GM21619 (cell line): ENCODE measurements around the gene RGR.
"Not testable (repeated sequence)": the region's sequence is repeated elsewhere in the genome, so short reads cannot be mapped to it uniquely, and the experiment has no call there.

Experiments
- ATAC-seq: cut with Tn5 transposase; IDR thresholded peaks from one replicate; pipeline ENCODE4 v1.9.1; 2021; ENCODE audit not compliant: unreplicated experiment

The RGR gene

GRCh38 chr10:84256510-84257342 lies 11.9 kb downstream of the RGR start:
- no peak for ATAC-seq

GRCh38 chr10:84257343-84258020 lies 12.6 kb downstream of the RGR start:
- ATAC-seq: no peak

- no peak for ATAC-seq
These were observed 13.3 kb downstream of the RGR start for GRCh38 chr10:84258034-84258695.

DNA sequence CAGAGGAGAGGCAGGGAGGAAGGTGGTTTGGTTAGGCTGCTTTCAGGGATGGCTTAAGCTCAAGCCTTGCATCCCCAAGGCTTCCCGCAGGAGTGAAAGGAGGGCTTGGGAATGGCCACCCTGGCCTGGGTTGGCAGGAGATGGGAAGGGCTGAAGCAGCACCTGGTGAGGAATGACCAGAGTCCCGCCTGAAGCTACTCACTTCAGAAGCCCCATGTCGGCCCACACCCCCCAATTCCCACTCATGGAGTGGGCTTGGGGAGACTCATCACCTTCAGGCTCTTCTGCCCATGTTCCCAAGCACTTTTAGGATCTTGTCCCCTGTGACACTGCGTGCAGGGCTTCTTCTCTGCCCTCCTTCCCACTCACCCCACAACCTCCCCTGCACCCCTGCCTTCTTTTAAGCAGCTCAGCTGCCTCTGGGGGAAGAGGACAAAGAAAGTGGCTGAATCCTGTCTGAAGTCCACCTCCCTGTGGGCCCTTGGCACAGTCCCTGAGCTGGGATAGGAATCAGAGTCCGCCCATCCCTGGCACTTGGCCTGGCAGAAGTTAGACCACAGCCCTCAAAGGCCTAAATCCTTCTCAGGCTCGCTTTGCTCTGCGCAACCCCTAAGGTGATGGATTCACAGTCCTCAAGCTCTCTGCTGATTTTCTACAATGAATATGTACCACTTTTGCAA lies 16.5 kb downstream of the RGR start:
- no peak for ATAC-seq

DNA sequence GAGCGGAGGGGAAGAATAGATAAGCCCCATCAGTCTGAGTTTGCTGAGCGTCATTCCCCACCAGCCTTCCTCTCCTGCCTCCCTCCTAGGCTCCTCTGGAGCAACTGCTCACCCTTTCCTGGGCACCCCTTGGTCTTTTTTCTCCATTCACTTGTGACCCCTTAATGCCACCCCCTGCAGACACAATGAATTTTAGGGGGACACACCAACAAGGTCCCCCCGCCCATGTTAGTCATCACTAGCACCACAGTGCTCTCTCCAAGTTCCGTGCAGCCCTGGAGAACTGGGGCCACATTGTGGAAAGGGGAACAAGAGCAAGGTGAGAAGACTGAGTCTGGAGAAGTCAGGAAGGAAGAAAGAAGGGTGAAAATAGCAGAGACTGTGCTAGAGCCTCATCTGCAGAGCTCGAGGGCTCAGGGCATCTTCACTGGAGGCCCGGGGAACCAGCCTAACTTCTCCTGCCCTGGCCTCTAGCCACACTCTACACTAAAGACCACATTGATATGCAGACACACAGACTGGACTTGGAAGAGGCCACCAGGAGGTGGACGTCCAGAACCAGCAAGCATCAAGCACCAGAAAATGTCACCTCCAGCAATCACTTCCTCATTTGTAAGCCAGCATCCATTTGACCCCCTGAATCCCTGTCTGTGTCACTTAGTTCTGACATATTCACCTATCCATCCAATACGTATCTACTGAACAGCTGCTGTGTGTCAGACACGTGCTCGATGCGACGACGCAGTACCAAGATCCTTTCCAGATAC lies 17.5 kb downstream of the RGR start:
- ATAC-seq: no peak

DNA sequence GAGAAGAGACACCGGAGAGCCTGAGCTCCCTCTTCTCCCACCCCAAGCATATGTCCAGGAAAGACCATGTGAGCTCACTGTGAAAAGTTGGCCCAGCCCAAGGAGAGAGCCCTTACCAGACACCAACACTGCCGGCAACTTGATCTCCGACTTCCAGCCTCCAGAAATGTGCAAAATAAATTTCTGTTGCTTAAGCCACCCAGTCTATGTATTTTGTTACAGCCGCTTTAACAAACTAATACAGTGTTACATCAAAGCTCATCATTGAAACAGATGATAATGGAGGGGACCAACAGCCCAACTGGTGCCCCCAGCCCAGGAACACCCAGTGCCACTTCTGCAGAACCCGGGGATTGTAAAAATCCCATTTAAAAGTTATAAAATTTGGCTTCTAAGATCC lies 18.9 kb downstream of the RGR start:
- ATAC-seq: no peak

- ATAC-seq: peak; percentile 94
These were observed 19.8 kb downstream of the RGR start for GRCh38 chr10:84264611-84265141.

DNA sequence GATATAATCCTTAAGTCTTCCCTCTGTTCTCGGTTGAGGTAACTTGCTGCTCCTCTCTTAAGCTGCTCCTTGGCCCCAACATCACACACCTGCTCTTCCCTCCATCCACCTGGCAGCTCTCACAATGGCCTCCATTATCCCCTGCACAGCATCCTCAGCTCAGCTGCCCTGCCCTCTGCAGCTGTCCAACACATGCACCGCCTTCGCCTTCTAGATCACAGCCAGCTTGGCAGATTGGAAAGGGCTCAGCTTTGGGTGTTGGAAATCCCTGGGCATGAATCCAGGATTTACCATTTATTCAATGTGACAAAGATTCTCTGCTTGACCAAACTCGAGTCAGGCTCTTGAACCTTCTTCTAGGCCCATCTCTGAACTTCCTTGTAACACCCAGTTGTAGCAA lies 20.6 kb downstream of the RGR start:
- ATAC-seq: no peak

DNA sequence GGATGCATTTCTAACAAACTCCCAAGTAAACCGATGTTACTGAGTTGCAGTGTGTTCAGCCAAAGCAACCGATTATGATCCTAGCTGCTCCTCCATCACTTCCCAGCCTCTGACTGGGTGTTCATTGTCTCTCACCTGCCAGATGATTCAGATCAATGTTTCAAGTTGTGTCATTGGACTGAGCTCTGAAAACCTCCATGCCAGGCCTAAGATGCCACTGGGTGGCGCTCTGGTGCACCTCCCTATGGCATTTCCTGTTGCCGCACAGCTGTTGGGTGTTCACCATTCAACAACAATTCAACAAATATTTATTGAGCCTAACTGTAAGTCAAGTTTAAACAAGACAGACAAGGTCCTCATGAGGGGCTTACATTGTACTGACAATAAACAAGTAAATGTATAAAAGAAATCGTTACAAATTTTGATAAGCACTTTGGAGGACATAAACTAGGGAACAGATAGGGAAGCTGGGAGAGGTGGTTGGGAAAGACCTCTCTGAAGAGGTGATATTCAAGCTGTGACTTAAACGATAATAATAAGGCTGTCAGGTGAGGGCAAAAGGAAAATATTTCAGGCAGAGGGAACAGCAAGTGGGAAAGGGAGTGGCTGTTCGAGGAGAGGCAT lies 22.8 kb downstream of the RGR start:
- peak; percentile 58 for ATAC-seq

GRCh38 chr10:84269162-84269561 lies 24.3 kb downstream of the RGR start:
- ATAC-seq: no peak

GRCh38 chr10:84269773-84270172 lies 24.9 kb downstream of the RGR start:
- no peak for ATAC-seq

DNA sequence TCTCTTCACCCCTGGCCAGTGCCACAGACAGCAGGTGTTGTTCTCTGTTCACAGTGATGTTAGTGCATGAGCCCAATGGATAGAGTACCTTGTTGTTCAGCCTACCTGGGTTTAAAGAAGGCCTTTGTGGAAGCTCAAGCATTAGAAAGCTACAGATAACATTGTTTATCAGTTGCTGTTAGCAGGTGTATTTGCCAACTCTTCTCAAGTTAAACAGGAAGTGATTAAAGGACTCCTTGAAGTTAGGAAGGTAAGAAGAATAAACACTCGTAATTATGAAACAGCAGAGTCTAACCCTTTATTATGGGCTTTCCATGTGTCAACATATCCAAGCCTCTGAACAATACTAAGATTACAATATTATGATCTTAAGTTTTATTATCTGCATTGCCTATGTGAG lies 25.9 kb downstream of the RGR start:
- ATAC-seq: no peak

GRCh38 chr10:84279876-84280475 lies 35.1 kb downstream of the RGR start:
- ATAC-seq: not testable (repeated sequence)

DNA sequence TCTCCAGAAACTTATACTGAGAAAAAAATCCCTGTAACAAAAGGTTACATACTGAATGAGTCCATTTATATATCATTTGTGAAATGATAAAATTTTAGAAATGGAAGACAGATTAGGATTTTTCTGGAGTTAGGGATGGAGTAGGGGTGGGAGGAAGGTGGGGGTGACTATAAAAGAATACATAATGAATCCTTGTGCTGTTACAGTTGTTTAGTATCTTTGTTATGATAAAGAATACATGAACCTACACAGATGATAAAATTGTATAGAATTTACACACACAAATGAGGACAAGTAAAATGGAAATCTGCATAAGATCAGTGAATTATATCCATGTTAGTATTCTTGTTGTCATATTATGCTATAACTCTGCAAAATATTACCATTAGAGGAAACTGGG lies 41.8 kb downstream of the RGR start:
- ATAC-seq: no peak

DNA sequence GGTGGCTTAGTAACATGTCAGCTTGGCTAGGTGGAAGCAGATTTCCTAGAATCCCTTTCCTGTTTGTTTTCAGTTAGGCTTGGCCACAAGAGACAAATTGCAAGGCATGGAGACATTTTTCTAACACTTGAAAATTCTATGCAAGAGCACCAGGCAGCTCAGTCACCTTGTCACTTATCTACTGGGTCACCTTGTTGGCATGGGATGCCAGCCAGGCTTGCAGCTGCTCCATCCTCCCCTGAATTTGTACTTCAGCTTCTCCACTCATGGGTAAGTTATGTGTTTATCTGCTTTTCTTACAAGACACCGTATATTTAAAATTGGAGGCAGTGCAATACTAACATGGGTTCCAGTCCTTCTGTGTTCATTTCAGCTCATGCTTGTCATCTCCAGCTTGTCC lies 43.3 kb downstream of the RGR start:
- ATAC-seq: no peak

GRCh38 chr10:84289521-84290200 lies 44.8 kb downstream of the RGR start:
- ATAC-seq: no peak

GRCh38 chr10:84290235-84290634 lies 45.4 kb downstream of the RGR start:
- ATAC-seq: no peak

DNA sequence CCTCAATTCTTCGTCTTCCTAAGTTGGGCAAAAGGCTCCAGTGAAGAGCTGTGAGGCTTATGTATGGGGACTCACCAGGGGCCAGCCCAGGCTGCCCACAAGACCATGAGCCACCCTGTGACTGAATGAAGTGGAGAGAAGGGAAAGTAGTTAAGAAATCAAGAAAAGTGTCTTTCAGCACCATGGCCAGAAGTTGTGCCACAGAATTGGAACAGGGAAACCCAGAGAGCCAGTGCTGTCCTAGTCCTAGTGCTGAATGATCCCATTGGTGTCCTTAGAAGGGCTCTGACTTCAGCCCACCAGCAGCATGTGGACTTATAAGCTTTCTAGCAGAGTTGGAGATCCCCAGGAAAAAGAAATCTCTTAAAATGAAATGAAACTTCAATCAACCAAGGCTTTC lies 46.5 kb downstream of the RGR start:
- no peak for ATAC-seq

DNA sequence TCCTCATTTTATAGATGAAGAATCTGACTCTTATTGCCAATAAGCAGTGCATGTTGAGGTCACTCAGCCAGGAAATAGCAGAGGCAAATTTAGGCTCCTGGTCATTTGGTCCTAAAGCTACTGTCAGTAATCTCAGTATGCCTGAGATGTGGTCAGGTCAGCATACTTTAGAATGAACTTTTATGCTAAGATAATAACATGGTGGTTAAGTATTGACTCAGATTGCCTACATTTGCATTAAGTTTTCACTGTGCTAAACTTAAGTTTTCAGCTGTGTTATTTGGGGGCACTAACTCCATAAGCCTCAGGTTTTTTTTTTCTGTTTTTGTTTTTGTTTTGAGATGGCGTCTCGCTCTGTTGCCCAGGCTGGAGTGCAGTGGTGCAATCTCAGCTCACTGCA lies 47.6 kb downstream of the RGR start:
- peak; percentile 57 for ATAC-seq
